Keratinocyte (primary cell): ENCODE measurements around the gene INIP.
A peak's percentile ranks its signal among the peaks of the same experiment; 100 is the strongest.

Source experiments
- CTCF ChIP-seq, 3 experiments: IDR thresholded peaks in 1 of 3; conservative IDR thresholded peaks in 1 of 3; optimal IDR thresholded peaks in 1 of 3; 2 replicates in 2 of 3; 3 replicates in 1 of 3; pipeline versions ENCODE3 to v1.5.1; 2011; ENCODE audit warnings: low read length in 3 of 3, mild to moderate bottlenecking in 3 of 3, moderate library complexity in 2 of 3, control low read depth in 1 of 3, inconsistent platforms in 1 of 3; ENCODE audit not compliant: insufficient read depth in 2 of 3; ENCODE audit errors: extremely low read depth in 1 of 3
- EZH2 ChIP-seq: IDR thresholded peaks from one replicate; pipeline ENCODE4 v1.6.1; 2012; ENCODE audit warnings: inconsistent platforms, mild to moderate bottlenecking, low read length, moderate library complexity

- TF ChIP-seq CTCF (optimal IDR thresholded peaks at IDR 0.05 in 1 of 3, IDR thresholded peaks at IDR 0.05 in 1 of 3, conservative IDR thresholded peaks at IDR 0.05 in 1 of 3; ENCODE audit: extremely low read depth in 1 of 3, insufficient read depth in 2 of 3, low read length in 3 of 3) (peak in 1 of 3 experiments; percentile 27), EZH2 (no peak)
Observed at GRCh38 chr9:112750016-112750763, 32.3 kb upstream of the INIP start, which contains the start of gene SNX30.
